ENCODE results near the gene SRD5A1. TPM values are rescaled to one million over a fixed set of nuclear protein-coding genes. Genes with fewer than 3 reads are reported as not detected.

Gene SRD5A1
- total RNA-seq, 1 donor from 2014 or later = 47.2 TPM

- DNase-seq = no peak
- Mint-ChIP-seq H3K9me3 (ENCODE audit: unreplicated experiment) (no peaks in the 10 kb centered on the region), H3K4me3 (ENCODE audit: unreplicated experiment) (no peak overlapping the region), H3K27me3 (ENCODE audit: unreplicated experiment) (peaks cover 2% of the 10 kb centered on the region), H3K36me3 (ENCODE audit: unreplicated experiment) (no peaks in the 10 kb centered on the region), H3K27ac (ENCODE audit: unreplicated experiment) (no peak overlapping the region), H3K4me1 (ENCODE audit: low read depth, unreplicated experiment) (no peaks in the 10 kb centered on the region)
- TF ChIP-seq CTCF (IDR thresholded peaks at IDR 0.05; ENCODE audit: partially characterized antibody, unreplicated experiment) = no peak
These were observed 66.9 kb downstream of the SRD5A1 start for GRCh38 chr5:6700074-6700684.

- H3K4me1 Mint-ChIP-seq (ENCODE audit: low read depth, unreplicated experiment) = no peaks in the 10 kb centered on the region
These were observed 67.6 kb downstream of the SRD5A1 start for GRCh38 chr5:6700685-6701355.

GRCh38 chr5:6701491-6701890, 68.3 kb downstream of the SRD5A1 start:
- Mint-ChIP-seq H3K9me3 (ENCODE audit: unreplicated experiment) (no peaks in the 10 kb centered on the region), H3K4me3 (ENCODE audit: unreplicated experiment) (no peak overlapping the region), H3K36me3 (ENCODE audit: unreplicated experiment) (no peaks in the 10 kb centered on the region), H3K27ac (ENCODE audit: unreplicated experiment) (no peak overlapping the region), H3K27me3 (ENCODE audit: unreplicated experiment) (peaks cover 4% of the 10 kb centered on the region), H3K4me1 (ENCODE audit: low read depth, unreplicated experiment) (no peaks in the 10 kb centered on the region)
- no peak for DNase-seq
- TF ChIP-seq CTCF (IDR thresholded peaks at IDR 0.05; ENCODE audit: partially characterized antibody, unreplicated experiment) = no peak

More at GRCh38 chr5:6700685-6701355, 67.6 kb downstream of the SRD5A1 start:
- no peak for DNase-seq
- Mint-ChIP-seq H3K27ac (ENCODE audit: unreplicated experiment) (no peak overlapping the region), H3K36me3 (ENCODE audit: unreplicated experiment) (no peaks in the 10 kb centered on the region), H3K4me3 (ENCODE audit: unreplicated experiment) (no peak overlapping the region), H3K27me3 (ENCODE audit: unreplicated experiment) (peaks cover 4% of the 10 kb centered on the region), H3K9me3 (ENCODE audit: unreplicated experiment) (no peaks in the 10 kb centered on the region)
- no peak for TF ChIP-seq CTCF (IDR thresholded peaks at IDR 0.05; ENCODE audit: partially characterized antibody, unreplicated experiment)

- TF ChIP-seq CTCF (IDR thresholded peaks at IDR 0.05; ENCODE audit: partially characterized antibody, unreplicated experiment) = no peak
- H3K9me3 Mint-ChIP-seq (ENCODE audit: unreplicated experiment) = no peaks in the 10 kb centered on the region
- no peak overlapping the region for H3K27ac Mint-ChIP-seq (ENCODE audit: unreplicated experiment)
- DNase-seq = no peak
- no peaks in the 10 kb centered on the region for H3K4me1 Mint-ChIP-seq (ENCODE audit: low read depth, unreplicated experiment)
- no peaks in the 10 kb centered on the region for H3K36me3 Mint-ChIP-seq (ENCODE audit: unreplicated experiment)
- H3K27me3 Mint-ChIP-seq (ENCODE audit: unreplicated experiment) = peaks cover 4% of the 10 kb centered on the region
- no peak overlapping the region for H3K4me3 Mint-ChIP-seq (ENCODE audit: unreplicated experiment)
These were observed 69.4 kb downstream of the SRD5A1 start for GRCh38 chr5:6702633-6703032.

- DNase-seq = no peak
- no peaks in the 10 kb centered on the region for H3K4me1 Mint-ChIP-seq (ENCODE audit: low read depth, unreplicated experiment)
- H3K9me3 Mint-ChIP-seq (ENCODE audit: unreplicated experiment) = no peaks in the 10 kb centered on the region
- peaks cover 4% of the 10 kb centered on the region for H3K27me3 Mint-ChIP-seq (ENCODE audit: unreplicated experiment)
- no peaks in the 10 kb centered on the region for H3K36me3 Mint-ChIP-seq (ENCODE audit: unreplicated experiment)
- H3K4me3 Mint-ChIP-seq (ENCODE audit: unreplicated experiment) = no peak overlapping the region
- no peak overlapping the region for H3K27ac Mint-ChIP-seq (ENCODE audit: unreplicated experiment)
- no peak for TF ChIP-seq CTCF (IDR thresholded peaks at IDR 0.05; ENCODE audit: partially characterized antibody, unreplicated experiment)
These were observed 70.6 kb downstream of the SRD5A1 start for GRCh38 chr5:6703806-6704205.
